PFSK-1 (cell line): ENCODE results near the gene S100A1.

Experiments used
- FOXP2 ChIP-seq: optimal IDR thresholded peaks from 2 replicates; pipeline ENCODE3; 2011; ENCODE audit warnings: borderline replicate concordance, control low read depth, inconsistent platforms; ENCODE audit not compliant: insufficient read depth; ENCODE audit errors: extremely low read length, extremely low read depth
- POLR2AphosphoS5 ChIP-seq: IDR thresholded peaks from 2 replicates; pipeline ENCODE4 v1.6.1; 2012; ENCODE audit warnings: low read depth, mild to moderate bottlenecking, control low read depth, low read length, moderate library complexity
- SIN3A ChIP-seq: IDR thresholded peaks from 2 replicates; pipeline ENCODE4 v1.6.1; 2012; ENCODE audit warnings: mild to moderate bottlenecking, low read length, moderate library complexity, borderline replicate concordance; ENCODE audit not compliant: insufficient read depth
- TAF1 ChIP-seq: IDR thresholded peaks from 2 replicates; pipeline ENCODE4 v1.6.1; 2012; ENCODE audit warnings: low read length, control low read depth, borderline replicate concordance; ENCODE audit not compliant: insufficient read depth
- TF ChIP-seq, protein P1 (sequence below), 2 experiments: IDR thresholded peaks; 2 replicates each; pipeline versions ENCODE4 v1.6.1 to v1.8.0; 2011 to 2012; ENCODE audit warnings: low read depth in 2 of 2, low read length in 2 of 2, control low read depth in 1 of 2, inconsistent platforms in 1 of 2, mild to moderate bottlenecking in 1 of 2, moderate library complexity in 1 of 2; ENCODE audit not compliant: insufficient read depth in 1 of 2

The S100A1 gene

DNA sequence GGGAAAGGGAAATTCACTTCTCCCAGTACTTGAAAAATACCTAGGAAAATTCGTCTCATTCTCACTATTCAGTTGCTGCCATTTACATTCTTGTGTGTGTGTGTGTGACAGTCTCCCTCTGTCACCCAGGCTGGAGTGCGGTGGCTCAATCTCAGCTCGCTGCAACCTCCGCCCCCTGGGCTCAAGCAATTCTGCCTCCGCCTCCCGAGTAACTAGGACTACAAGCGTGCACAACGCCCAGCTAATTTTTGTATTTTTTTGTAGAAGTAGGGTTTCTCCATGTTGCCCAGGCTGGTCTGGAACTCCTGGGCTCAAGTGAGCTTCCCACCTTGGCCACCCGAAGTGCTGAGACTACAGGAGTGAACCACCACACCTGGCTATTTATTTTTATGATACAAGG is 31.4 kb downstream of the S100A1 start:
- TF ChIP-seq FOXP2: no peak
- TF ChIP-seq, protein P1, sequence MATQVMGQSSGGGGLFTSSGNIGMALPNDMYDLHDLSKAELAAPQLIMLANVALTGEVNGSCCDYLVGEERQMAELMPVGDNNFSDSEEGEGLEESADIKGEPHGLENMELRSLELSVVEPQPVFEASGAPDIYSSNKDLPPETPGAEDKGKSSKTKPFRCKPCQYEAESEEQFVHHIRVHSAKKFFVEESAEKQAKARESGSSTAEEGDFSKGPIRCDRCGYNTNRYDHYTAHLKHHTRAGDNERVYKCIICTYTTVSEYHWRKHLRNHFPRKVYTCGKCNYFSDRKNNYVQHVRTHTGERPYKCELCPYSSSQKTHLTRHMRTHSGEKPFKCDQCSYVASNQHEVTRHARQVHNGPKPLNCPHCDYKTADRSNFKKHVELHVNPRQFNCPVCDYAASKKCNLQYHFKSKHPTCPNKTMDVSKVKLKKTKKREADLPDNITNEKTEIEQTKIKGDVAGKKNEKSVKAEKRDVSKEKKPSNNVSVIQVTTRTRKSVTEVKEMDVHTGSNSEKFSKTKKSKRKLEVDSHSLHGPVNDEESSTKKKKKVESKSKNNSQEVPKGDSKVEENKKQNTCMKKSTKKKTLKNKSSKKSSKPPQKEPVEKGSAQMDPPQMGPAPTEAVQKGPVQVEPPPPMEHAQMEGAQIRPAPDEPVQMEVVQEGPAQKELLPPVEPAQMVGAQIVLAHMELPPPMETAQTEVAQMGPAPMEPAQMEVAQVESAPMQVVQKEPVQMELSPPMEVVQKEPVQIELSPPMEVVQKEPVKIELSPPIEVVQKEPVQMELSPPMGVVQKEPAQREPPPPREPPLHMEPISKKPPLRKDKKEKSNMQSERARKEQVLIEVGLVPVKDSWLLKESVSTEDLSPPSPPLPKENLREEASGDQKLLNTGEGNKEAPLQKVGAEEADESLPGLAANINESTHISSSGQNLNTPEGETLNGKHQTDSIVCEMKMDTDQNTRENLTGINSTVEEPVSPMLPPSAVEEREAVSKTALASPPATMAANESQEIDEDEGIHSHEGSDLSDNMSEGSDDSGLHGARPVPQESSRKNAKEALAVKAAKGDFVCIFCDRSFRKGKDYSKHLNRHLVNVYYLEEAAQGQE (IDR thresholded peaks at IDR 0.05; ENCODE audit: insufficient read depth in 1 of 2, low read depth in 2 of 2, low read length in 2 of 2): no peak
- TF ChIP-seq POLR2AphosphoS5: no peak
- no peak for TF ChIP-seq TAF1
- TF ChIP-seq SIN3A: no peak

DNA sequence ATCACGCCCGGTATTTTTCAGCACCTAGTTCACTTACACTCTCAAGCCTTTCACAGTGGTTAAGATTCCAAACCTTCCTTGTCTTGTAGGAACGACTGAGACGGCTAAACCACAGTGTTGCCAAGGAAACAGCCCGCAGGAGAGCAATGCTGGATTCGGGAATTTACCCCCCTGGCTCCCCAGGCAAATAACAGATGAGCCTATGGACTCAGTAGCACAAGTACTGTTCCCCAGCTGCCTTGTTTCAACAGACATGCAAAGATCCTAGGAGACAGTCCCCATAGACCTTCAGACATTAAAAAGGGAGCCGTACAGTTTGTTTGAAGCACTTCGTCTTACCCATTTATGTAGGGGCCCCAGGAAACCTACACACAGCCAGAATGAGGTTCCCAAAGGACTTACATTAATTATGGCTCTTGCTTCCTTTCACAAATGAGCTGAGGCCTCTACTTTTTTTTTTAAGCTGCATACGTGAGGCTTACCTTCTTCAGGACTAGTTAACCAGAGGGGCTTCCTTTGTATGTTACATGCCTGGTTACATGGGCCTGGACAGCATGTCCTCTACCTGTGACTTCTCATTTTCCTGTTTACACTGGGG is 33.0 kb downstream of the S100A1 start:
- TF ChIP-seq, protein P1 (IDR thresholded peaks at IDR 0.05; ENCODE audit: insufficient read depth in 1 of 2, low read depth in 2 of 2, low read length in 2 of 2): no peak
- peak; percentile 68 for TF ChIP-seq POLR2AphosphoS5

DNA sequence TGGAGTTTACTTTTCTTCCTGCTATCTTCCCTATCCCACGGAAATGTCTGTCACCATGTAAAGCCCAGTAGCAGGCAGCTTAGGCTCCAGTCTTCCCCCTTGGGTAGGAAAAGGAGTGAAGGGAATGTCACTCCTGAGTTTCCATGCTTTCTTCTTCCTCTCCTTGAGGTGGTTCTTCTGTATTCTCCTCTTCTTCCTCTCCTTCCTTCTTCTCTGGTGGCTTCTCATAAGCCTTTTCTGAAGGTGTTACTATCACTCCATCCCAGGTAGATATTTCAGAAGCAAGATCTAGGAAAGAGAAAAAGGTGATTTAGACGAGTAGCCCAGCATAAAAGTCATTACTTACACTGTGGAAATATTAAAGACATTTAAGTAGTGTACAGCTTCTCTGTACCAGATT is 34.0 kb downstream of the S100A1 start:
- TF ChIP-seq FOXP2 (no peak), TAF1 (no peak), POLR2AphosphoS5 (no peak), SIN3A (no peak)
- TF ChIP-seq, protein P1 (IDR thresholded peaks at IDR 0.05; ENCODE audit: insufficient read depth in 1 of 2, low read depth in 2 of 2, low read length in 2 of 2): no peak

DNA sequence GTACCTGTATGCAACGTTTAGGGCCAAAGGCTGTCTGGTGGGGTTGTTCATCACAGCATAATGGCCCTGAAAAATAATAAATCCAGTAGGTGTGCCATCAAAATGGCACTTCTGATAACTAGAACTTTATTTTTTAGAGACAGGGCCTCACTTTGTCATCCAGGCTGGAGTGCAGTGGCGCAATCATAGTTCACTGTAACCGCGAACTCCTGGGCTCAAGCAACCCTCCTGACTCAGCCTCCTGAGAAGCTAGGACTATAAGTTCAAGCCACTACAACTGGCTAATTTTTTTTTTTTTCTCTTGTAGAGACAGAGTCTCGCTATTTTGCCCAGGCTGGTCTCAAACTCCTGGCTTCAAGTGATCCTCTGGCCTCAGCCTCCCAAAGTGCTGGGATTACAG is 35.0 kb downstream of the S100A1 start:
- TF ChIP-seq POLR2AphosphoS5: peak; percentile 4; the same call in 1 of the 2 replicates
- TF ChIP-seq TAF1: no peak

DNA sequence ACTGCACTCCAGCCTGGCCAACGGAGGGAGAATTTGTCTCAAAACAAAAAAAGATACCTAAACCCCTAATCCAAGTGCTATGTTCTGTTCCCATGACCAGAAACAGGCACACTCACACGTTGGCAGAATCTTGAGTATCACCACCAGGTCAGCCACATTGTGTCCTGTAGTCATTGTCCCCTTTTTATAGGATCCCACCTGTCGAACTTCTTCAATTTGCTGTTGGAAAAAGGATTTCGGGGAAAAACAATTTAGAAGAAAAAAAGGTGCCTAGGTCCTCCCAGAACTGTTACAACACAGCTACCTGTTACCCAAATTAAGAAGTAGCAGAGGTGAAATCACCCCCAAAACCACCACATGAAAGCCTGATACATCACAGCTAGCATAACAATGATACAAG is 39.2 kb downstream of the S100A1 start:
- TF ChIP-seq POLR2AphosphoS5 (no peak), SIN3A (no peak), TAF1 (no peak), FOXP2 (no peak)
- TF ChIP-seq, protein P1 (IDR thresholded peaks at IDR 0.05; ENCODE audit: insufficient read depth in 1 of 2, low read depth in 2 of 2, low read length in 2 of 2): no peak
